ENCODE measurements around the gene RAB4B. TPM values are rescaled to one million over a fixed set of nuclear protein-coding genes. Genes with fewer than 3 reads are reported as not detected.

Gene RAB4B
- total RNA-seq, 1 experiment from 2014 or later: 10.1 TPM

GRCh38 chr19:40775632-40776022 is 2.4 kb upstream of the RAB4B start:
- no peaks in the 10 kb centered on the region for H3K36me3 Mint-ChIP-seq (ENCODE audit: insufficient read depth, unreplicated experiment)

GRCh38 chr19:40776364-40776763 is 1.7 kb upstream of the RAB4B start:
- no peak for DNase-seq (ENCODE audit: unreplicated experiment)
- ChIA-PET CTCF (no interaction called here), POLR2A (interaction anchor here (1.2 to 4.4 kb wide), 5 partner anchors 24 to 113 kb away, joined by 5 to 55 read pairs (median 30); partner anchors contain the start of genes ACTMAP, COQ8B, ITPKC and SNRPA)
- Mint-ChIP-seq H3K4me1 (ENCODE audit: insufficient read depth, unreplicated experiment) (peaks cover 24% of the 10 kb centered on the region), H3K27ac (ENCODE audit: low read depth, unreplicated experiment) (peak overlapping the region; percentile 86), H3K4me3 (ENCODE audit: unreplicated experiment) (no peak overlapping the region), H3K27me3 (ENCODE audit: insufficient read depth, unreplicated experiment) (no peaks in the 10 kb centered on the region), H3K36me3 (ENCODE audit: insufficient read depth, unreplicated experiment) (no peaks in the 10 kb centered on the region), H3K9me3 (ENCODE audit: unreplicated experiment) (no peaks in the 10 kb centered on the region)
- BruUV-seq (replicated peaks): no TSS peak
- intact Hi-C loops (cut with micrococcal nuclease): no loop called here
- no peak for TF ChIP-seq CTCF (IDR thresholded peaks at IDR 0.05; ENCODE audit: unreplicated experiment)

More at GRCh38 chr19:40775632-40776022, 2.4 kb upstream of the RAB4B start:
- CTCF ChIA-PET: no interaction called here
- POLR2A ChIA-PET: interaction anchor here (2.9 to 4.4 kb wide), 2 partner anchors 26 to 56 kb away, joined by 25 to 55 read pairs; partner anchors contain the start of genes ACTMAP and SNRPA
- no peak for TF ChIP-seq CTCF (IDR thresholded peaks at IDR 0.05; ENCODE audit: unreplicated experiment)
- H3K4me3 Mint-ChIP-seq (ENCODE audit: unreplicated experiment): no peak overlapping the region
- BruUV-seq (replicated peaks): no TSS peak
- H3K27ac Mint-ChIP-seq (ENCODE audit: low read depth, unreplicated experiment): no peak overlapping the region
- no peaks in the 10 kb centered on the region for H3K27me3 Mint-ChIP-seq (ENCODE audit: insufficient read depth, unreplicated experiment)
- no peak for DNase-seq (ENCODE audit: unreplicated experiment)
- no peaks in the 10 kb centered on the region for H3K9me3 Mint-ChIP-seq (ENCODE audit: unreplicated experiment)
- peaks cover 19% of the 10 kb centered on the region for H3K4me1 Mint-ChIP-seq (ENCODE audit: insufficient read depth, unreplicated experiment)
- intact Hi-C loops (cut with micrococcal nuclease): no loop called here

- TF ChIP-seq CTCF (IDR thresholded peaks at IDR 0.05; ENCODE audit: unreplicated experiment): no peak
- DNase-seq (ENCODE audit: unreplicated experiment): peak; percentile 93
- no TSS peak for BruUV-seq (replicated peaks)
- Mint-ChIP-seq H3K4me1 (ENCODE audit: insufficient read depth, unreplicated experiment) (peaks cover 25% of the 10 kb centered on the region), H3K9me3 (ENCODE audit: unreplicated experiment) (no peaks in the 10 kb centered on the region), H3K27ac (ENCODE audit: low read depth, unreplicated experiment) (peak overlapping the region; percentile 86), H3K27me3 (ENCODE audit: insufficient read depth, unreplicated experiment) (no peaks in the 10 kb centered on the region), H3K36me3 (ENCODE audit: insufficient read depth, unreplicated experiment) (no peaks in the 10 kb centered on the region), H3K4me3 (ENCODE audit: unreplicated experiment) (peak overlapping the region; percentile 83)
- CTCF ChIA-PET: interaction anchor here (0.8 to 1.1 kb wide), 2 partner anchors 10 to 114 kb away, joined by 4 to 6 read pairs; no protein-coding TSS in a partner anchor
- POLR2A ChIA-PET: interaction anchor here (0.6 to 4.4 kb wide), 24 partner anchors 10 to 487 kb away, joined by 3 to 55 read pairs (median 5); partner anchors contain the start of genes ACTMAP, AXL, COQ8B and EGLN2
- intact Hi-C loops (cut with micrococcal nuclease): no loop called here
Measured at GRCh38 chr19:40776932-40777644, 959 bp upstream of the RAB4B start.

DNA sequence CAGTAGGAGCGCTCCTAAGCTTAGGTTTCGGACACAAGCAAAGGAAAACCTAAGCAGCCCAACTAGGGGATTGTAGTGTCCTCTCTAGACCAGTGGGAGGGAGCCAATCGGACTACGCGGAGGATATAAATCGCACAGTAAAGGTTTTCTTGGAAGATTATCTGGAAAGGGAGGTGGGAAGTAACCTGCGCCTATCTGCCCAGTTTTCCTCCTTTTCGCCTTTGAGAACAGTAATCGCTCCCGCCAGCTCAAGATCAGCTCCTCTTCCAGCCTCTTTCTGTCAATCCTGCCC is 456 bp upstream of the RAB4B start:
- H3K9me3 Mint-ChIP-seq (ENCODE audit: unreplicated experiment): no peaks in the 10 kb centered on the region
- peaks cover 25% of the 10 kb centered on the region for H3K4me1 Mint-ChIP-seq (ENCODE audit: insufficient read depth, unreplicated experiment)
- H3K27me3 Mint-ChIP-seq (ENCODE audit: insufficient read depth, unreplicated experiment): no peaks in the 10 kb centered on the region
- no peak for TF ChIP-seq CTCF (IDR thresholded peaks at IDR 0.05; ENCODE audit: unreplicated experiment)
- intact Hi-C loops (cut with micrococcal nuclease): no loop called here
- CTCF ChIA-PET: interaction anchor here (0.6 to 2.1 kb wide), 4 partner anchors 10 to 632 kb away, joined by 3 to 6 read pairs (median 4); partner anchors contain the start of gene EGLN2
- BruUV-seq (replicated peaks): no TSS peak
- no peaks in the 10 kb centered on the region for H3K36me3 Mint-ChIP-seq (ENCODE audit: insufficient read depth, unreplicated experiment)
- POLR2A ChIA-PET: interaction anchor here (0.6 to 4.4 kb wide), 26 partner anchors 9 to 486 kb away, joined by 3 to 55 read pairs (median 5); partner anchors contain the start of genes ACTMAP, AXL, COQ8B and EGLN2
- H3K27ac Mint-ChIP-seq (ENCODE audit: low read depth, unreplicated experiment): peak overlapping the region; percentile 86
- no peak for DNase-seq (ENCODE audit: unreplicated experiment)
- peak overlapping the region; percentile 83 for H3K4me3 Mint-ChIP-seq (ENCODE audit: unreplicated experiment)

Measured in MCF 10A (cell line).